SIG-M5 (cell line): ENCODE results near the gene RNASEH1.
"Not testable (repeated sequence)": the region's sequence is repeated elsewhere in the genome, so short reads cannot be mapped to it uniquely, and the experiment has no call there.

Experiments used
- DNase-seq: peaks from one replicate; lab custom pipeline; 2025; lab: John Stamatoyannopoulos, UW

The RNASEH1 gene

GRCh38 chr2:3518496-3519254, 39.5 kb downstream of the RNASEH1 start:
- DNase-seq, result peak; percentile 74

- DNase-seq, result no peak
Measured at GRCh38 chr2:3517948-3518495, 40.1 kb downstream of the RNASEH1 start.

GRCh38 chr2:3516831-3517230, 41.3 kb downstream of the RNASEH1 start:
- DNase-seq, result no peak

GRCh38 chr2:3515438-3515837, 42.7 kb downstream of the RNASEH1 start:
- DNase-seq, result not testable (repeated sequence)

GRCh38 chr2:3513026-3513810, 44.9 kb downstream of the RNASEH1 start:
- no peak for DNase-seq

GRCh38 chr2:3512086-3512485, 46.0 kb downstream of the RNASEH1 start:
- DNase-seq, result no peak

GRCh38 chr2:3505771-3506170, 52.4 kb downstream of the RNASEH1 start:
- DNase-seq, result no peak

DNA sequence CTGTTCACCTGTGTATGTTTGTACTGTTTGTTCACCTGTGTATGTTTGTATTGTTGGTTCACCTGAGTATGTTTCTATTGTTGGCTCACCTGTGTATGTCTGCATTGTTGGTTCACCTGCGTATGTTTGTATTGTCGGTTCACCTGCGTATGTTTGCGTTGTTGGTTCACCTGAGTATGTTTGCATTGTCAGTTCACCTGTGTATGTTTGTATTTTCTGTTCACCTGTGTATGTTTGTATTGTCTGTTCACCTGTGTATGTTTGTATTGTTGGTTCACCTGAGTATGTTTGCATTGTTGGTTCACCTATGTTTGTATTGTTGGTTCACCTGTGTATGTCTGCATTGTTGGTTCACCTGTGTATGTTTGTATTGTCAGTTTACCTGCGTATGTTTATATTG, 53.4 kb downstream of the RNASEH1 start:
- no peak for DNase-seq

- no peak for DNase-seq
Measured at GRCh38 chr2:3503483-3503882, 54.6 kb downstream of the RNASEH1 start.

DNA sequence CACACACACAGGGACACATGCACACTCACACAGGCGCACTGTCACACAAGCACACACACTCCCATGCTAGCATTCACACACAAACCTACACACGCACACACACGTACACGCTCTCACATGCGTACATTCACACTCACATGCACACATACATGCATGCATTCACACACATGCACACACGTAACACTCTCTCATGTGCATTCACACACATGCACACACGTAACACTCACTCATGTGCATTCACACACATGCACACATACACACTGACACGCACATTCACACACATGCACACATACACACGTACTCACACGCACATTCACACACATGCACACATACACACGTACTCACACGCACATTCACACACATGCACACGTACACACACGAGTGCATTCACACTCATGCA, 55.1 kb downstream of the RNASEH1 start:
- no peak for DNase-seq

DNA sequence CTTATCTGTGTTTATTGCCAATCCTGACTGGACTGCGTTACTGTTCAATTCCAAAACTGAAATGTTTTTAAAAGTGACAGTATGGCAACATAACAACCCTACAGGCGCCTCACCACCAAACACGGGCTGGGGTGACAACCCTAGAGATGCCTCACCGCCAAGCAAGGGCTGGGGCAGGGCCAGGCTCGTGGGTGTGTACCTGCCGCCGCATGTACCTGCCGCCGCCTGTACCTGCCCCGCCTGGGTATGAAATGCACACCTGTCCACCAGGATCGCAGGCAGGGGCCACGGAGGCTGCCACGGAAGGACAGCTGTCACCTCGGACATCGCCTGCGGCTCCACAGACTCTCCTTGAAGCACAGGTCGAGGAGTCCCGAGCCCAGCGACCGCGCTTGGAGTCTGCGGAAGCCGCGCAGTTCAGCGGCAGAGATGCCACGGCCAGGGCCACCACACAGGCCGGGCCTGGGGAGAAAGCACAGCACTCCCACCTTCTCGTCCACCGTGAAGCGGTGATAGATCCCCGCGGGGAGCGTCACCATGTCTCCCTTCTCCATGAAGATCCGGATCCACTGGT, 57.7 kb downstream of the RNASEH1 start:
- DNase-seq, result no peak

- no peak for DNase-seq
Measured at GRCh38 chr2:3498783-3499394, 59.2 kb downstream of the RNASEH1 start.

GRCh38 chr2:3496708-3497080, 61.4 kb downstream of the RNASEH1 start:
- DNase-seq, result not testable (repeated sequence)
